ENCODE data around the gene CDC7.

- TF ChIP-seq CTCF (optimal IDR thresholded peaks at IDR 0.05 in 1 of 3, IDR thresholded peaks at IDR 0.05 in 1 of 3, conservative IDR thresholded peaks at IDR 0.05 in 1 of 3; ENCODE audit: extremely low read depth in 1 of 3, insufficient read depth in 2 of 3, low read length in 3 of 3) (no peak), EZH2 (IDR thresholded peaks at IDR 0.05; ENCODE audit: low read length) (no peak)
Measured at GRCh38 chr1:91498035-91498434, 2.6 kb upstream of the CDC7 start.
